Spinal cord (tissue), 10 donors: ENCODE results near the gene AKAP12. TPM values are rescaled to one million over a fixed set of nuclear protein-coding genes. Genes with fewer than 3 reads are reported as not detected.
A peak's percentile ranks its signal among the peaks of the same experiment; 100 is the strongest.
"Not testable (repeated sequence)": the region's sequence is repeated elsewhere in the genome, so short reads cannot be mapped to it uniquely, and the experiment has no call there.

Source experiments
- DNase-seq, 6 donors: peaks; one replicate each; pipeline versions ENCODE4 v3.0.0 to v3.0.0-alpha.2; 2013 to 2015; ENCODE audit warnings: low spot score in 6 of 6, low read depth in 4 of 6
- H3K27ac ChIP-seq: one replicate; pipeline ENCODE4 v1.5.1; 2013; ENCODE audit warnings: low read depth, low read length, control low read depth
- H3K27me3 ChIP-seq: one replicate; pipeline ENCODE4 v1.6.1; 2013; ENCODE audit warnings: low read length; ENCODE audit not compliant: control insufficient read depth, insufficient read depth
- H3K36me3 ChIP-seq: one replicate; pipeline ENCODE4 v1.6.1; 2013; ENCODE audit warnings: low read length; ENCODE audit not compliant: control insufficient read depth, insufficient read depth
- H3K4me1 ChIP-seq: one replicate; pipeline ENCODE4 v1.6.1; 2013; ENCODE audit warnings: low read length; ENCODE audit not compliant: control insufficient read depth, insufficient read depth
- H3K4me3 ChIP-seq: one replicate; pipeline ENCODE4 v1.5.1; 2013; ENCODE audit warnings: low read depth, low read length, control low read depth
- H3K9me3 ChIP-seq: one replicate; pipeline ENCODE4 v1.6.1; 2013; ENCODE audit warnings: low read length; ENCODE audit not compliant: control insufficient read depth, insufficient read depth
- WGBS: methylation state at CpG from one replicate; pipeline ENCODE4 v1.1.5; 2013; ENCODE audit warnings: missing lambda C conversion rate; ENCODE audit not compliant: insufficient coverage; 5-methylcytosine and 5-hydroxymethylcytosine counted together
- polyA plus RNA-seq, 2 donors: library from polyadenylated mRNA; unstranded; fragments of 120-200 nt; gene quantifications; one replicate each; pipeline ENCODE4 v1.2.1, GENCODE V29; 2013; ENCODE audit not compliant: insufficient read length in 2 of 2
- total RNA-seq, 2 donors: library from RNA; depleted of rRNA in 1 of 2; stranded (reverse); fragments of 120-200 nt in 1 of 2; fragments of >200 nt in 1 of 2; gene quantifications; one replicate each; pipeline versions ENCODE4 v1.2.3 to v1.2.4, GENCODE V29; 2013 to 2014
- donor health status: healthy.

Gene AKAP12
- total and polyA plus RNA-seq, 4 donors: 94.8 to 292 (median 158) TPM

DNA sequence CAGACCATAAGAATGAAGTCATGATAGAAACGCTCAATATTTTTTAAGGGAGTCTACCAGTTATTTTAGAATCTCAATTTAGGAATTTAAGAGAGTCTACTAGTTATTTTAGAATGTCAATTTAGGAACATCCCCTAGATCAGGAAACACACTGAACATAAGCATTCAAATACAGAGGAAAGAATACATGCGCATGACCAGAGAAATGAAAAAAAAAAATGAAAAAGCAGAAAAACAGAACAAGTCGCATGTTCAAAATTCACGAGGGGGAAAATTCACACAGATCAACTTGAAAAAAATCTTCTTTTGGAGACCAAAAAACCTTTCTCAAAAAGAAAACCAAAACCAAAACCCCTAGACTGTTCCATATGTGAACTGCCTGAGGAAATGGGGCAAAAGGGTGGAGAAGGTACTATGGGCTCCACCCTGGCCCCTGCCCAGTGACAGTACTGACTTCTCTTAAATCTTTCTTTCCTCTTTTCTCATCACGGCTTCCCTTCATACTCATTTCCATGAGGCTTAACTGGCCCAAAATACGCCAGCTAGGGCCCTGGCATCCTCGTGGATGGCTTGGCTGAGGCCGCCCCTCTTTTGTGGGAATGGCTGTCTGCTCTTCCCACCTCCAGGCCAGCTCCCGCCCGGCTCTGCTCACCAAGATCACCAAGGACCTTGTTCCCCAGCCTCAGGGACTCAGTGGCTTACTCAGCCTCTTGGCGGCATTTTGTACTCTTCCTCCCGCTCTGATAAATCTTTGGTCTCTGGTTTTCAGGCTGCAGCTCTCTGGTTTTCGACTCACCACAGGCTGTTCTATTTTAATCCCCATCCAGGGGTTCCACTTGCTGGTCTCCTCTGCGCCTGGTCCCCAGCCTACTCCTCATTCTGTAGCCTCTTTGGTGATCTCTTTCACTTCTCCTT lies 140.4 kb downstream of the AKAP12 start:
- Histone ChIP-seq H3K27ac (no peak overlapping the region), H3K9me3 (no peaks in the 10 kb centered on the region), H3K27me3 (no peaks in the 10 kb centered on the region), H3K4me1 (peaks cover 9% of the 10 kb centered on the region), H3K36me3 (no peaks in the 10 kb centered on the region), H3K4me3 (no peak overlapping the region)
- WGBS: 73% methylated on average over 10 of the region's 14 CpGs
- DNase-seq: no peak

DNA sequence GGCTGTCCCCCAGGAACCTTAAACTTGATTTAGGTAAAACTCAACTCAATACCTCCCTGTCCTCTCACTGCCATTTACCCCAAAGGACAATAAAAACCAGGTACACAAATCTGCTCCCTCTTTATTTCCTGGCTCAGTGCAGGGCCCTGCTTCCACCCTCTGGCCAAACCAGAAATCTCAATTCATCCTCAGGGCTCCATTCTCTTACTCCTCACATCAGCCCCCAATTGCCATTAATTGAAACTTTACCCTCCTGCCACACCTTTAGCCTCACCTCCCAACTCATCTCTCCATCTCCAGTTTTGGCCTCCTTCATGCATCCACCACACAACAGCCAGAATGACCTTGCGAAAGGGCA lies 141.1 kb downstream of the AKAP12 start:
- no peak overlapping the region for H3K27ac ChIP-seq
- no peak overlapping the region for H3K4me3 ChIP-seq
- peaks cover 5% of the 10 kb centered on the region for H3K4me1 ChIP-seq
- no peaks in the 10 kb centered on the region for H3K36me3 ChIP-seq
- H3K9me3 ChIP-seq: no peaks in the 10 kb centered on the region
- DNase-seq: no peak
- no peaks in the 10 kb centered on the region for H3K27me3 ChIP-seq
- 100% methylated on average over 1 of the region's 1 CpG for WGBS

DNA sequence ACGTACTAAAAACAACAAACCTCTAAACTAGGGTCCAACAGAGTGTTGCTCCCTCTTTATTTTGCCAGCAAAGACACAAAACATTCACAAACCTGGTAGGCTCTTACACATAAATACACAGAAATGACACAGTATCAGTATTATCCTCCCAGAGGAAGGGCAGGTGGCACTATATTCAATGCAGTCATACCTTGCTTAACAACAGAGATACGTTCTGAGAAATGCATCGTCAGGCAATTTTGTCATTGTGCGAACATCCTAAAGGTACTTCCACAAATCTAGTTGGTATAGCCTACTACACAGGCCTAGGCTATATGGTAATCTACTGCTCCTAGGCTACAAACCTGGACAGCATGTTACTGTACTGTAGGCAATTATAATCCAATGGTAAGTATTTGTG lies 142.0 kb downstream of the AKAP12 start:
- 77% methylated on average over 3 of the region's 4 CpGs for WGBS
- Histone ChIP-seq H3K4me1 (peaks cover 5% of the 10 kb centered on the region), H3K27ac (no peak overlapping the region), H3K36me3 (no peaks in the 10 kb centered on the region), H3K27me3 (no peaks in the 10 kb centered on the region), H3K4me3 (no peak overlapping the region), H3K9me3 (no peaks in the 10 kb centered on the region)
- no peak for DNase-seq

DNA sequence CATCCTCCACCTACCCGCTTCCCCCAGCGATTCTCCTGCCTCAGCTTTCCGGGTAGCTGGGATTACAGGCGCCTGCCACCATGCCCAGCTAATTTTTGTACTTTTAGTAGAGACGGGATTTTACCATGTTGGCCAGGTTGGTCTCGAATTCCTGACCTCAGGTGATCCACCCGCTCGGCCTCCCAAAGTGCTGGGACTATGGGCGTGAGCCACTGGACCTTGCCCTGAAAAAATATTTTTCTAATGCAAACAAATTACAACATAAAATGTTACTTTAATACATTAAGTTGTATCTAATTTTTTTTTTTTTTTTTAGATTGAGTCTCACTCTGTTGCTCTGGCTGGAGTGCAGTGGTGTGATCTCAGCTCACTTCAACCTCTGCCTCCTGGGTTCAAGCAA lies 142.9 kb downstream of the AKAP12 start:
- not testable (repeated sequence) for H3K4me1 ChIP-seq, H3K4me3 ChIP-seq, DNase-seq, H3K27me3 ChIP-seq, H3K36me3 ChIP-seq, H3K27ac ChIP-seq, H3K9me3 ChIP-seq
- WGBS: 100% methylated on average over 3 of the region's 9 CpGs

DNA sequence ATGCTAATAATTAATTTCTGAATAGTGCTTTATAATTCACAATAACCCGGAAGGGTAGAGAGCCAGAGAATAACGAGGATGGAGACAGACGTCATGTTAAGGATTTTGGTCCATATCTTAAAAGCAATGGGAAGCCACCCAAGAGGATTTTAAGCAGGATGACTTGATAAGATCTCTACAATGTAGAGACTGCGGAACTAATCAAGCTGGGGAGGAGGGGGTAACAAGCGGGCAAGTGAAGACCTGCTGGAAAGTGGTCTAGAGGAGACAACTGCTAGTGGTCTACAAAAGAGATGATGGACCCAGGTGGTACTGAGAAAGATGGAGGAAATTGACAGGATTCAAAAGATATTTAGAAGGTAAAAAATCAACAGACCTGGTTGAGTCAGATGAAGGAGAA lies 144.4 kb downstream of the AKAP12 start:
- Histone ChIP-seq H3K27me3 (no peaks in the 10 kb centered on the region), H3K36me3 (no peaks in the 10 kb centered on the region), H3K4me3 (no peak overlapping the region), H3K4me1 (peaks cover 9% of the 10 kb centered on the region), H3K27ac (no peak overlapping the region), H3K9me3 (no peaks in the 10 kb centered on the region)
- DNase-seq: no peak
- WGBS: 91% methylated on average over 4 of the region's 5 CpGs

DNA sequence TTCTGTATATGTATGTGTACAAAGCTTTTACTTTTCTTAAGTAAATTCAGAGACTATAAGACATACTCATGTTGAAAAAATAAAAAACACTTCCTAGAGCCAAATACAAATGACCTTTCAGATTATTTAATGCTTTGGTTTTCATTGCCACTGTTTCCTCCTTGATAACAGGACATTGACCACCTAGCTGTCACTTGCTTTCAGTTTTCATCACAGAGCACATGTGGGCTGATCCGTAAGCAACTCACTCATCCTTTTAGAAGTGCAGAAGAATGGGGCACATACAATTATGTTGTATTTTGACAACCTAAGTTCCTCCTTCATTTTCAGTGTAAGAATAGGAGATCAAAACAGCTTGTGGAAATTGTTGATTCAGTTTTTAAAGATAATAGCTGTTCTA lies 145.4 kb downstream of the AKAP12 start:
- no peaks in the 10 kb centered on the region for H3K27me3 ChIP-seq
- DNase-seq: no peak
- no peak overlapping the region for H3K4me3 ChIP-seq
- no peaks in the 10 kb centered on the region for H3K36me3 ChIP-seq
- WGBS: no CpG with 5 or more reads among the region's 1 CpG
- H3K4me1 ChIP-seq: peaks cover 9% of the 10 kb centered on the region
- no peaks in the 10 kb centered on the region for H3K9me3 ChIP-seq
- H3K27ac ChIP-seq: no peak overlapping the region

DNA sequence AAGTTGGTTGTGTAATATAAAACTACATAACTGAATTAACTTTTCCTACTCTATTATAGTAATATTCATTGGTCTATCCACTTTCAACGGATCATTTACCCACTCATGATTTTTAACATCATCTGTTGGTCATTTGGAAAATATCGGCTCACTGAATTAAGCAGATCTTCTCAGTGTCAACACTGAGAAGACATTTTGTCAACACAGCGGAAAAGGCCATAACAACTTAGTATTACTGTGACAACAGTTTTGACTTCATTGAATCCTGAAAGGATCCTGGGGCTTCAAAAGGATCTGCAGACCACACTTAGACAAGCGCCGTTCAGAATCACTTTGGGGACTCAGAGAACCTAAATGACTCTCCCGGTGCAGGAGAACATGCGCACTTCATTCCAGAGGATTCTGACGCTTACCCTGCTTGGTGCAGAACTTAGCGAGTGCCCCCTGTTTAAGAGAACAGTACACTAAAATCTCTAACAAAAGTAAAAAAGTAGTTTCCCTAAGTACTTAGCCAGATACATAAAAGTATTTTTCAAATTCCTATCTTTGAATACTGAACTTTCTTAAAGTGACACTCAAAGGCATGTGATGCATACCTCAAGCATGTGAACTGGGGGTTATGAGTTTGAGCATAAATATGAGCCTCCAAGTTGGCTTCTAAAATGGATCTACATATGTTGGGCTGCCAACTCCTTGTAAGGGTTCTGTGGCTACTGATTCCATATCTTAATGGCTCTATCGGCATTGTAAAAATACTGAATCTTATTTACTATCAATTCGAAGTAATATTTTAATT lies 147.6 kb downstream of the AKAP12 start:
- Histone ChIP-seq H3K9me3 (no peaks in the 10 kb centered on the region), H3K27me3 (no peaks in the 10 kb centered on the region), H3K4me1 (peaks cover 7% of the 10 kb centered on the region), H3K27ac (no peak overlapping the region), H3K4me3 (no peak overlapping the region), H3K36me3 (no peaks in the 10 kb centered on the region)
- 72% methylated on average over 5 of the region's 11 CpGs for WGBS
- DNase-seq: no peak

DNA sequence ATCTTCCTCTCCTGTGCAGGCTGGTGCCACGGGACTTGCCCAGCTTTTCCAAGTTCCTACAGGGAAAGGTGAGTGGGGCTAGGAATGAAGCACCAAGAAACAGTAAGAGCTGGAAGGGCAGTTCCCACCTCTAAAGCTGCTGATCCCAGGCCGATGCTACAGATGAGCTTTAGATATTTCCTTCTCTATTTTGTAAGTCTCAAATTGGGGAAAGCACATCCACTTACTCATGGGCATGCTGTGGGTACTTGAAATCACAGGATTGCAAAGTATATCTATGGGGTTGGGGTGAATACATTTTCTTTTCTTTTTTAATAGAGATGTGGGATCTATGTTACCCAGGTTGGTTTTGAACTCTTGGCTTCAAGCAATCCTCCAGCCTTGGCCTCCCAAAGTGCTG lies 148.5 kb downstream of the AKAP12 start:
- Histone ChIP-seq H3K9me3 (no peaks in the 10 kb centered on the region), H3K4me3 (no peak overlapping the region), H3K27ac (no peak overlapping the region), H3K4me1 (peaks cover 7% of the 10 kb centered on the region), H3K27me3 (no peaks in the 10 kb centered on the region), H3K36me3 (no peaks in the 10 kb centered on the region)
- DNase-seq: no peak
- WGBS: 60% methylated on average over 1 of the region's 2 CpGs

DNA sequence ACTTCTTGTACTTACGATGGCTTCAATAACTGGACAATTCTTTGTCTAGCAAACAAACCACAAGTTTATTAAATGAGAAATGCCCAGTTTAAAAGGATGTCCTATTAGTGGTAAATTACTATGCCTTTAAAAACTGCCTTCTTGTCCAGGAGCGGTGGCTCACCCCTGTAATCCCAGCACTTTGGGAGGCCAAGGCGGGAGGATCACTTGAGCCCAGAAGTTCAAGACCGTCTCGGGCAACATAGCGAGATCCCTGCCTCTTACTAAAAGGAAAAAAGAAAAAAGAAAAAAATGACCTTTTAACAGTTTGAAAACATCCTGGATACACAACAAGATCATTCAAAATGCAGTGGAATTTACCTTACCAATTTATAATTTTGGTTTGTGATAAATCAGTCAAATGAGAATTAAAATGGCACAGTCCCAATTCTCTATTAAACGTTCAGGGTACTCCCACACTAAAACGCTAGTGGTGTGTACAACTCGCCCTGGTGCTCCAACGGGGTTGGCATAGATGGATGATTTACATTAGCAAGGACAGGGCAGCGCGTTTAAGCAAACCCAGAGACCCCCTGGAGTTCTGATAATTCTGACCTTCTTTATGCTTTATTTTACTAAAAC lies 149.3 kb downstream of the AKAP12 start:
- no peaks in the 10 kb centered on the region for H3K9me3 ChIP-seq
- no peaks in the 10 kb centered on the region for H3K36me3 ChIP-seq
- H3K4me1 ChIP-seq: peaks cover 11% of the 10 kb centered on the region
- DNase-seq: no peak
- no CpG with 5 or more reads among the region's 12 CpGs for WGBS
- H3K27ac ChIP-seq: peak overlapping the region; percentile 98
- peak overlapping the region; percentile 69 for H3K4me3 ChIP-seq
- no peaks in the 10 kb centered on the region for H3K27me3 ChIP-seq
